BJ (cell line): ENCODE results near the gene SLC25A18. TPM values are rescaled to one million over a fixed set of nuclear protein-coding genes. Genes with fewer than 3 reads are reported as not detected.
A peak's percentile ranks its signal among the peaks of the same experiment; 100 is the strongest.

ENCODE experiments used
- CTCF ChIA-PET: fragments of 350-600 bp; formaldehyde crosslinking; extraction: SDS; loops from one replicate; lab custom pipeline; 2021; ENCODE audit warnings: antibody characterized with exemption, inconsistent platforms; lab: Yijun Ruan, JAX
- POLR2A ChIA-PET: fragments of 300-600 bp; sonication (Branson Sonifier 250); formaldehyde crosslinking; extraction: SDS; loops from one replicate; lab custom pipeline; 2021; ENCODE audit warnings: antibody characterized with exemption; lab: Charles Lee
- DNase-seq: peaks from one replicate; pipeline ENCODE4 v3.0.0-alpha.2; 2011; ENCODE audit warnings: low read depth
- H3K27me3 ChIP-seq: 2 replicates; pipeline ENCODE4 v1.6.0; 2011; ENCODE audit warnings: low read length; ENCODE audit not compliant: control insufficient read depth, insufficient read depth
- H3K36me3 ChIP-seq: 2 replicates; pipeline ENCODE4 v1.5.1; 2011; ENCODE audit warnings: low read length; ENCODE audit not compliant: control insufficient read depth, insufficient read depth
- H3K4me3 ChIP-seq: 2 replicates; pipeline ENCODE4 v1.5.1; 2011; ENCODE audit warnings: low read depth, mild to moderate bottlenecking, control low read depth, low read length
- CTCF ChIP-seq: IDR thresholded peaks from 2 replicates; pipeline ENCODE4 v1.5.1; 2011; ENCODE audit warnings: low read depth, mild to moderate bottlenecking, control low read depth, inconsistent platforms, low read length, moderate library complexity; ENCODE audit not compliant: insufficient read depth
- polyA plus RNA-seq: library from polyadenylated mRNA; depleted of rRNA; stranded (reverse); fragments of >200 nt; gene quantifications from 2 replicates; pipeline ENCODE4 v1.2.3, GENCODE V29; 2011

SLC25A18 gene
- polyA plus RNA-seq, 1 experiment = 0.07 TPM

- Histone ChIP-seq H3K36me3 (no peaks in the 10 kb centered on the region), H3K27me3 (no peaks in the 10 kb centered on the region), H3K4me3 (peak overlapping the region; percentile 91)
- ChIA-PET POLR2A (interaction anchor here (0.7 kb wide), 1 partner anchor 64 kb away, joined by 7 read pairs; no protein-coding TSS in a partner anchor), CTCF (no interaction called here)
- no peak for TF ChIP-seq CTCF
- DNase-seq = no peak
Measured at GRCh38 chr22:17629173-17629489, 65.8 kb downstream of the SLC25A18 start.

GRCh38 chr22:17629641-17630040 lies 66.3 kb downstream of the SLC25A18 start:
- no peaks in the 10 kb centered on the region for H3K36me3 ChIP-seq
- no peaks in the 10 kb centered on the region for H3K27me3 ChIP-seq
- no peak overlapping the region for H3K4me3 ChIP-seq
- DNase-seq = no peak
- POLR2A ChIA-PET = interaction anchor here (0.7 kb wide), 1 partner anchor 63 kb away, joined by 7 read pairs; no protein-coding TSS in a partner anchor
- TF ChIP-seq CTCF = no peak
- CTCF ChIA-PET = no interaction called here

- TF ChIP-seq CTCF = no peak
- POLR2A ChIA-PET = no interaction called here
- no peak overlapping the region for H3K4me3 ChIP-seq
- CTCF ChIA-PET = interaction anchor here (1.2 kb wide), 1 partner anchor 139 kb away, joined by 3 read pairs; no protein-coding TSS in a partner anchor
- no peaks in the 10 kb centered on the region for H3K27me3 ChIP-seq
- no peaks in the 10 kb centered on the region for H3K36me3 ChIP-seq
- no peak for DNase-seq
Measured at GRCh38 chr22:17631076-17631565, 67.8 kb downstream of the SLC25A18 start.

GRCh38 chr22:17633217-17633997 lies 70.1 kb downstream of the SLC25A18 start:
- Histone ChIP-seq H3K4me3 (no peak overlapping the region), H3K27me3 (no peaks in the 10 kb centered on the region), H3K36me3 (no peaks in the 10 kb centered on the region)
- TF ChIP-seq CTCF = no peak
- ChIA-PET POLR2A (interaction anchor here (0.6 kb wide), 1 partner anchor 554 kb away, joined by 3 read pairs; no protein-coding TSS in a partner anchor), CTCF (interaction anchor here (1.1 to 1.5 kb wide), 2 partner anchors 462 to 524 kb away, joined by 3 read pairs; no protein-coding TSS in a partner anchor)
- peak; percentile 57 for DNase-seq

GRCh38 chr22:17633998-17634323 lies 70.7 kb downstream of the SLC25A18 start:
- POLR2A ChIA-PET = no interaction called here
- CTCF ChIA-PET = interaction anchor here (1.1 kb wide), 1 partner anchor 523 kb away, joined by 3 read pairs; no protein-coding TSS in a partner anchor
- no peak for TF ChIP-seq CTCF

More at GRCh38 chr22:17633998-17634323, 70.7 kb downstream of the SLC25A18 start:
- Histone ChIP-seq H3K27me3 (no peaks in the 10 kb centered on the region), H3K4me3 (no peak overlapping the region), H3K36me3 (no peaks in the 10 kb centered on the region)
- no peak for DNase-seq
